ENCODE measurements around the gene ANKRD28. TPM values are rescaled to one million over a fixed set of nuclear protein-coding genes. Genes with fewer than 3 reads are reported as not detected.
A peak's percentile ranks its signal among the peaks of the same experiment; 100 is the strongest.

Gene ANKRD28
- total and polyA plus RNA-seq, 2 experiments from 2014 or later = 15.2 to 61.3 TPM

GRCh38 chr3:15654891-15655290 is 142.9 kb downstream of the ANKRD28 start:
- peaks cover 5% of the 10 kb centered on the region; the same call in 1 of the 3 replicates for H3K4me1 Mint-ChIP-seq
- Histone ChIP-seq H3K4me1 (ENCODE audit: insufficient read depth) (no peaks in the 10 kb centered on the region), H4K20me1 (replicated peaks; ENCODE audit: insufficient read depth) (no peaks in the 10 kb centered on the region), H3K4me2 (no peak overlapping the region), H3K27ac (ENCODE audit: low read depth) (no peak overlapping the region), H3K27me3 (ENCODE audit: insufficient read depth) (no peaks in the 10 kb centered on the region), H3F3A (replicated peaks; ENCODE audit: low read depth) (0 out of 2 replicates have a peak, but pooled peaks cover 2% of the 10 kb centered on the region), H3K9me2 (ENCODE audit: insufficient read depth) (no peaks in the 10 kb centered on the region; the same call in 1 of the 2 replicates), H2AFZ (no peak overlapping the region), H3K79me2 (replicated peaks; ENCODE audit: insufficient read depth) (no peaks in the 10 kb centered on the region), H3K4me3 (no peak overlapping the region), H3K36me3 (ENCODE audit: insufficient read depth) (peaks cover 5% of the 10 kb centered on the region; the same call in 1 of the 2 replicates)
- H3K27me3 Mint-ChIP-seq (ENCODE audit: insufficient read depth, low read depth, poor library complexity) = peaks cover 2% of the 10 kb centered on the region
- ATAC-seq = no peak
- no peak overlapping the region for H3K27ac Mint-ChIP-seq
- DNase-seq (ENCODE audit: low spot score) = no peak
- peaks cover 13% of the 10 kb centered on the region for H3K36me3 Mint-ChIP-seq (ENCODE audit: low read depth)
- peaks cover 33% of the 10 kb centered on the region for H3K9me3 Mint-ChIP-seq
- TF ChIP-seq POLR2AphosphoS5 (IDR thresholded peaks at IDR 0.05; ENCODE audit: low read depth) (no peak), NANOG (IDR thresholded peaks at IDR 0.05; ENCODE audit: borderline replicate concordance) (0 out of 2 replicates have a peak, but pooled peaks have one; percentile 29)
- no peak overlapping the region for H3K4me3 Mint-ChIP-seq

DNA sequence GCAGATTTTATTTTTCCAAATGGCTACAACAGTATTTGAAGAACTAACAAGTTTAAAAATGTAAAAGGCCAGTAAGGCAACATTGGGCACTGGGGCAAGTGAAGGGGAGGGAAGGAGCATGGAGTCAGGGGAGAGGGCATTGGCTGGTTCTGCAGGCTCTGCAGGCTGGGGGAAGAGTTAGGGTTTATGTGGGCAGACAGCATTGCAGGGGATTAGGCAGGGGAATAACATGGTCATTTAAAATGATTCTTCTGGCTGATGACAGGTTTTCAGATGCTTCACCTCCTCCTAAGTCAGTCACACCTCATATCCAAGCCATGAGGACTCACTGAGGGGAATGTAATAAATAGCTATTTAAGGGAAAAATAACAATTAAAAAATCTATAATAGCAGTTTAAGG is 143.7 kb downstream of the ANKRD28 start:
- H3K4me1 Mint-ChIP-seq = peaks cover 5% of the 10 kb centered on the region; the same call in 1 of the 3 replicates
- no peak overlapping the region for H3K27ac ChIP-seq (ENCODE audit: low read depth)
- no peak overlapping the region for H3K27ac Mint-ChIP-seq
- ATAC-seq (peak; percentile 58), DNase-seq (ENCODE audit: low spot score) (no peak)
- TF ChIP-seq CREB1 (CRISPR knock-in tag; IDR thresholded peaks at IDR 0.05; ENCODE audit: low read depth) = no peak
- peaks cover 13% of the 10 kb centered on the region for H3K36me3 Mint-ChIP-seq (ENCODE audit: low read depth)
- H3K27me3 ChIP-seq (ENCODE audit: insufficient read depth) = no peaks in the 10 kb centered on the region
- peaks cover 2% of the 10 kb centered on the region for H3K27me3 Mint-ChIP-seq (ENCODE audit: insufficient read depth, low read depth, poor library complexity)
- no peaks in the 10 kb centered on the region for H3K79me2 ChIP-seq (replicated peaks; ENCODE audit: insufficient read depth)
- no peak overlapping the region for H3K4me3 ChIP-seq
- no peaks in the 10 kb centered on the region for H3K4me1 ChIP-seq (ENCODE audit: insufficient read depth)
- H4K20me1 ChIP-seq (replicated peaks; ENCODE audit: insufficient read depth) = no peaks in the 10 kb centered on the region
- H3K9me2 ChIP-seq (ENCODE audit: insufficient read depth) = no peaks in the 10 kb centered on the region; the same call in 1 of the 2 replicates
- peaks cover 5% of the 10 kb centered on the region; the same call in 1 of the 2 replicates for H3K36me3 ChIP-seq (ENCODE audit: insufficient read depth)
- no peak overlapping the region for H3K4me3 Mint-ChIP-seq
- peaks cover 33% of the 10 kb centered on the region for H3K9me3 Mint-ChIP-seq
- H3F3A ChIP-seq (replicated peaks; ENCODE audit: low read depth) = 0 out of 2 replicates have a peak, but pooled peaks cover 2% of the 10 kb centered on the region
- H3K4me2 ChIP-seq = no peak overlapping the region
- H2AFZ ChIP-seq = no peak overlapping the region

GRCh38 chr3:15653321-15653720 is 144.5 kb downstream of the ANKRD28 start:
- H3K4me1 Mint-ChIP-seq = peaks cover 5% of the 10 kb centered on the region; the same call in 1 of the 3 replicates
- no peak overlapping the region for H3K4me3 Mint-ChIP-seq
- Histone ChIP-seq H3K79me2 (replicated peaks; ENCODE audit: insufficient read depth) (no peaks in the 10 kb centered on the region), H3K9me2 (ENCODE audit: insufficient read depth) (peaks cover 6% of the 10 kb centered on the region; the same call in 1 of the 2 replicates), H4K20me1 (replicated peaks; ENCODE audit: insufficient read depth) (no peaks in the 10 kb centered on the region), H3F3A (replicated peaks; ENCODE audit: low read depth) (0 out of 2 replicates have a peak, but pooled peaks cover 2% of the 10 kb centered on the region), H3K27me3 (ENCODE audit: insufficient read depth) (no peaks in the 10 kb centered on the region), H3K36me3 (ENCODE audit: insufficient read depth) (peaks cover 5% of the 10 kb centered on the region; the same call in 1 of the 2 replicates), H3K4me1 (ENCODE audit: insufficient read depth) (no peaks in the 10 kb centered on the region), H2AFZ (no peak overlapping the region), H3K4me3 (no peak overlapping the region), H3K4me2 (no peak overlapping the region), H3K27ac (ENCODE audit: low read depth) (no peak overlapping the region)
- DNase-seq (ENCODE audit: low spot score) (no peak), ATAC-seq (no peak)
- peaks cover 13% of the 10 kb centered on the region for H3K36me3 Mint-ChIP-seq (ENCODE audit: low read depth)
- no peak overlapping the region for H3K27ac Mint-ChIP-seq
- peaks cover 33% of the 10 kb centered on the region for H3K9me3 Mint-ChIP-seq
- H3K27me3 Mint-ChIP-seq (ENCODE audit: insufficient read depth, low read depth, poor library complexity) = peaks cover 2% of the 10 kb centered on the region
- no peak for TF ChIP-seq ZNF114 (CRISPR knock-in tag; IDR thresholded peaks at IDR 0.05)
- no peak for TF ChIP-seq CREB1 (CRISPR knock-in tag; IDR thresholded peaks at IDR 0.05; ENCODE audit: low read depth)
- TF ChIP-seq ETS1 (IDR thresholded peaks at IDR 0.05) = no peak
- TF ChIP-seq, protein P1, sequence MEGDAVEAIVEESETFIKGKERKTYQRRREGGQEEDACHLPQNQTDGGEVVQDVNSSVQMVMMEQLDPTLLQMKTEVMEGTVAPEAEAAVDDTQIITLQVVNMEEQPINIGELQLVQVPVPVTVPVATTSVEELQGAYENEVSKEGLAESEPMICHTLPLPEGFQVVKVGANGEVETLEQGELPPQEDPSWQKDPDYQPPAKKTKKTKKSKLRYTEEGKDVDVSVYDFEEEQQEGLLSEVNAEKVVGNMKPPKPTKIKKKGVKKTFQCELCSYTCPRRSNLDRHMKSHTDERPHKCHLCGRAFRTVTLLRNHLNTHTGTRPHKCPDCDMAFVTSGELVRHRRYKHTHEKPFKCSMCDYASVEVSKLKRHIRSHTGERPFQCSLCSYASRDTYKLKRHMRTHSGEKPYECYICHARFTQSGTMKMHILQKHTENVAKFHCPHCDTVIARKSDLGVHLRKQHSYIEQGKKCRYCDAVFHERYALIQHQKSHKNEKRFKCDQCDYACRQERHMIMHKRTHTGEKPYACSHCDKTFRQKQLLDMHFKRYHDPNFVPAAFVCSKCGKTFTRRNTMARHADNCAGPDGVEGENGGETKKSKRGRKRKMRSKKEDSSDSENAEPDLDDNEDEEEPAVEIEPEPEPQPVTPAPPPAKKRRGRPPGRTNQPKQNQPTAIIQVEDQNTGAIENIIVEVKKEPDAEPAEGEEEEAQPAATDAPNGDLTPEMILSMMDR (conservative IDR thresholded peaks at IDR 0.05; ENCODE audit: low read depth in 2 of 2) = no peak
- no peak for TF ChIP-seq NANOG (IDR thresholded peaks at IDR 0.05; ENCODE audit: borderline replicate concordance)
- TF ChIP-seq EZH2phosphoT487 (IDR thresholded peaks at IDR 0.05; ENCODE audit: unreplicated experiment) = no peak
- TF ChIP-seq, protein P2, sequence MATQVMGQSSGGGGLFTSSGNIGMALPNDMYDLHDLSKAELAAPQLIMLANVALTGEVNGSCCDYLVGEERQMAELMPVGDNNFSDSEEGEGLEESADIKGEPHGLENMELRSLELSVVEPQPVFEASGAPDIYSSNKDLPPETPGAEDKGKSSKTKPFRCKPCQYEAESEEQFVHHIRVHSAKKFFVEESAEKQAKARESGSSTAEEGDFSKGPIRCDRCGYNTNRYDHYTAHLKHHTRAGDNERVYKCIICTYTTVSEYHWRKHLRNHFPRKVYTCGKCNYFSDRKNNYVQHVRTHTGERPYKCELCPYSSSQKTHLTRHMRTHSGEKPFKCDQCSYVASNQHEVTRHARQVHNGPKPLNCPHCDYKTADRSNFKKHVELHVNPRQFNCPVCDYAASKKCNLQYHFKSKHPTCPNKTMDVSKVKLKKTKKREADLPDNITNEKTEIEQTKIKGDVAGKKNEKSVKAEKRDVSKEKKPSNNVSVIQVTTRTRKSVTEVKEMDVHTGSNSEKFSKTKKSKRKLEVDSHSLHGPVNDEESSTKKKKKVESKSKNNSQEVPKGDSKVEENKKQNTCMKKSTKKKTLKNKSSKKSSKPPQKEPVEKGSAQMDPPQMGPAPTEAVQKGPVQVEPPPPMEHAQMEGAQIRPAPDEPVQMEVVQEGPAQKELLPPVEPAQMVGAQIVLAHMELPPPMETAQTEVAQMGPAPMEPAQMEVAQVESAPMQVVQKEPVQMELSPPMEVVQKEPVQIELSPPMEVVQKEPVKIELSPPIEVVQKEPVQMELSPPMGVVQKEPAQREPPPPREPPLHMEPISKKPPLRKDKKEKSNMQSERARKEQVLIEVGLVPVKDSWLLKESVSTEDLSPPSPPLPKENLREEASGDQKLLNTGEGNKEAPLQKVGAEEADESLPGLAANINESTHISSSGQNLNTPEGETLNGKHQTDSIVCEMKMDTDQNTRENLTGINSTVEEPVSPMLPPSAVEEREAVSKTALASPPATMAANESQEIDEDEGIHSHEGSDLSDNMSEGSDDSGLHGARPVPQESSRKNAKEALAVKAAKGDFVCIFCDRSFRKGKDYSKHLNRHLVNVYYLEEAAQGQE (IDR thresholded peaks at IDR 0.05; ENCODE audit: unreplicated experiment) = no peak
- TF ChIP-seq JUNB (IDR thresholded peaks at IDR 0.05; ENCODE audit: unreplicated experiment) = no peak
